HepG2 (cell line): ENCODE results near the gene DHX30. TPM values are rescaled to one million over a fixed set of nuclear protein-coding genes. Genes with fewer than 3 reads are reported as not detected.

Experiments
- CHCHD3 ChIP-seq: sonication (generic); formaldehyde crosslinking; IDR thresholded peaks from 2 replicates; pipeline ENCODE4 v1.8.0; 2022; ENCODE audit warnings: mild to moderate bottlenecking, missing genetic modification reagents, moderate library complexity
- FOXK2 ChIP-seq: fragments of 450-650 bp; IDR thresholded peaks from 2 replicates; pipeline ENCODE4 v1.6.1; 2016
- FOXO1 ChIP-seq: sonication (generic); formaldehyde crosslinking; IDR thresholded peaks from 2 replicates; pipeline ENCODE4 v1.4.0; 2020; ENCODE audit warnings: missing genetic modification reagents
- HNF4A ChIP-seq: sonication (generic); formaldehyde crosslinking; IDR thresholded peaks from 2 replicates; pipeline ENCODE4 v1.4.0; 2020; ENCODE audit warnings: missing genetic modification reagents
- HOXA3 ChIP-seq: sonication (generic); formaldehyde crosslinking; IDR thresholded peaks from 2 replicates; pipeline ENCODE4 v1.5.0; 2020; ENCODE audit warnings: missing genetic modification reagents
- HOXD1 ChIP-seq: sonication (generic); formaldehyde crosslinking; IDR thresholded peaks from 2 replicates; pipeline ENCODE4 v1.5.0; 2020; ENCODE audit warnings: missing genetic modification reagents
- NCOA1 ChIP-seq: sonication (generic); formaldehyde crosslinking; IDR thresholded peaks from 2 replicates; pipeline ENCODE4 v1.9.0; 2021; ENCODE audit warnings: missing genetic modification reagents
- SP4 ChIP-seq: sonication (generic); formaldehyde crosslinking; IDR thresholded peaks from 2 replicates; pipeline ENCODE4 v1.8.1; 2023; ENCODE audit warnings: mild to moderate bottlenecking, missing genetic modification reagents
- ZNF570 ChIP-seq: sonication (generic); formaldehyde crosslinking; IDR thresholded peaks from 2 replicates; pipeline ENCODE4 v1.4.0; 2020; ENCODE audit warnings: mild to moderate bottlenecking, missing genetic modification reagents, borderline replicate concordance
- polyA plus RNA-seq, 8 experiments: library from polyadenylated mRNA; depleted of rRNA in 3 of 8; stranded (reverse) in 7 of 8; unstranded in 1 of 8; fragments of >200 nt; fragmentation: Illumina TruSeq in 4 of 8; extraction: Trizol in 4 of 8; gene quantifications; 2 replicates each; pipeline versions ENCODE4 v1.2.1 to v1.2.3, GENCODE V29; 2011 to 2016; ENCODE audit warnings: low read depth in 4 of 8, missing spikeins in 1 of 8, mixed read lengths in 1 of 8; ENCODE audit not compliant: insufficient read depth in 1 of 8
- total RNA-seq, 5 experiments: library from RNA; depleted of rRNA; stranded (reverse); fragments of >200 nt; fragmentation: Illumina TruSeq; extraction: Trizol; gene quantifications; 2 replicates each; pipeline ENCODE4 v1.2.3, GENCODE V29; 2016; ENCODE audit warnings: low read depth in 1 of 5
- TF ChIP-seq, protein P1 (sequence below): sonication (generic); formaldehyde crosslinking; IDR thresholded peaks from 2 replicates; pipeline ENCODE4 v1.4.0; 2020; ENCODE audit warnings: mild to moderate bottlenecking, missing genetic modification reagents, borderline replicate concordance
- TF ChIP-seq, protein P2 (sequence below): sonication (generic); formaldehyde crosslinking; IDR thresholded peaks from 2 replicates; pipeline ENCODE4 v1.4.0; 2020; ENCODE audit warnings: mild to moderate bottlenecking, missing genetic modification reagents

The DHX30 gene
- total and polyA plus RNA-seq, 2 of the 13 experiments (the other 11 are each of a cell fraction or from before 2014, with no cell fraction given) = 30.6 to 59.4 TPM

DNA sequence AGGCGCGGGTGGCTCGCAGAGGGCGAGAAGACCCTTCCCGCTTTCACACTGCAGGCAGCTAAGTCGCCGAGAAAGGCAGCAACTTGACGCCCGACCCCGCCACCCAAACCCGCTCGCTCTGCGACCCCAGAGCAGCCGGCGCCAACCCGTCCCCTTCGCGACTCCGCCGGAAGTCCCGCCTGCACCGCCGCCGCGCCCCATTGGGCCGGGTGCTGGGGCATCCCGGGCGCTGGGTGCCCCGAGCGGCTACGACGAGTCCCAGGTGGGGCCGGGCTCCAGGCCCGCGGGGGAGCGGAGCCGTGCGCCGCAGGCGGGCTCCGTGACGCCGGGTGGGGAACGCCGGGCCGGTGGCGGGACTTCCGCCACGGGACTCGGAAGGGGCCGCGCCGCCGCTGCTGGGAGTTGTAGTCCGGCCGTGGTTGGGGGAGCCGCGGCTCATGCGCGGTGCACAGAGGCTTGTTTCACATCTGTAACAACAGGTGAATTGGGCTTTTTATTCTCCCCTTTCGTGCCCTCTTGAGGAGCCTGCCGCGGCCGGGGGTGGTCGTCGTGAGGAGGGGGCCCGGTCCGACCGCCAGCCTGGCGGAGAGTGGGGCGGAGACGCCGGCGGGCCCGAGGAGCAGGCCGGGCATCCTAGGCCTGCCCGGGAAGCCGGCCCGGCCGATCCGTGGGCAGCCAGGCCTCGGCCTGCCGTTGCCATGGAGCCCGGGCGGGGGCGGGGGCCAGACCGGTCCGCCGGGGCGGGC, at the start of gene DHX30 (continued):
- TF ChIP-seq, protein P1, sequence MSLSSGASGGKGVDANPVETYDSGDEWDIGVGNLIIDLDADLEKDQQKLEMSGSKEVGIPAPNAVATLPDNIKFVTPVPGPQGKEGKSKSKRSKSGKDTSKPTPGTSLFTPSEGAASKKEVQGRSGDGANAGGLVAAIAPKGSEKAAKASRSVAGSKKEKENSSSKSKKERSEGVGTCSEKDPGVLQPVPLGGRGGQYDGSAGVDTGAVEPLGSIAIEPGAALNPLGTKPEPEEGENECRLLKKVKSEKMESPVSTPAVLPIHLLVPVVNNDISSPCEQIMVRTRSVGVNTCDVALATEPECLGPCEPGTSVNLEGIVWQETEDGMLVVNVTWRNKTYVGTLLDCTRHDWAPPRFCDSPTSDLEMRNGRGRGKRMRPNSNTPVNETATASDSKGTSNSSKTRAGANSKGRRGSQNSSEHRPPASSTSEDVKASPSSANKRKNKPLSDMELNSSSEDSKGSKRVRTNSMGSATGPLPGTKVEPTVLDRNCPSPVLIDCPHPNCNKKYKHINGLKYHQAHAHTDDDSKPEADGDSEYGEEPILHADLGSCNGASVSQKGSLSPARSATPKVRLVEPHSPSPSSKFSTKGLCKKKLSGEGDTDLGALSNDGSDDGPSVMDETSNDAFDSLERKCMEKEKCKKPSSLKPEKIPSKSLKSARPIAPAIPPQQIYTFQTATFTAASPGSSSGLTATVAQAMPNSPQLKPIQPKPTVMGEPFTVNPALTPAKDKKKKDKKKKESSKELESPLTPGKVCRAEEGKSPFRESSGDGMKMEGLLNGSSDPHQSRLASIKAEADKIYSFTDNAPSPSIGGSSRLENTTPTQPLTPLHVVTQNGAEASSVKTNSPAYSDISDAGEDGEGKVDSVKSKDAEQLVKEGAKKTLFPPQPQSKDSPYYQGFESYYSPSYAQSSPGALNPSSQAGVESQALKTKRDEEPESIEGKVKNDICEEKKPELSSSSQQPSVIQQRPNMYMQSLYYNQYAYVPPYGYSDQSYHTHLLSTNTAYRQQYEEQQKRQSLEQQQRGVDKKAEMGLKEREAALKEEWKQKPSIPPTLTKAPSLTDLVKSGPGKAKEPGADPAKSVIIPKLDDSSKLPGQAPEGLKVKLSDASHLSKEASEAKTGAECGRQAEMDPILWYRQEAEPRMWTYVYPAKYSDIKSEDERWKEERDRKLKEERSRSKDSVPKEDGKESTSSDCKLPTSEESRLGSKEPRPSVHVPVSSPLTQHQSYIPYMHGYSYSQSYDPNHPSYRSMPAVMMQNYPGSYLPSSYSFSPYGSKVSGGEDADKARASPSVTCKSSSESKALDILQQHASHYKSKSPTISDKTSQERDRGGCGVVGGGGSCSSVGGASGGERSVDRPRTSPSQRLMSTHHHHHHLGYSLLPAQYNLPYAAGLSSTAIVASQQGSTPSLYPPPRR (CRISPR knock-in tag) = no peak
- TF ChIP-seq HOXA3 (peak; percentile 18; the same call in 1 of the 2 replicates), CHCHD3 (CRISPR knock-in tag) (0 out of 2 replicates have a peak, but pooled peaks have one; percentile 27), FOXK2 (no peak), HOXD1 (CRISPR knock-in tag) (0 out of 2 replicates have a peak, but pooled peaks have one; percentile 28), ZNF570 (CRISPR knock-in tag) (no peak; the same call in 1 of the 2 replicates), NCOA1 (CRISPR knock-in tag) (no peak), HNF4A (CRISPR knock-in tag) (no peak), FOXO1 (peak; percentile 41), SP4 (CRISPR knock-in tag) (peak; percentile 82; the same call in 1 of the 2 replicates)
- TF ChIP-seq, protein P2, sequence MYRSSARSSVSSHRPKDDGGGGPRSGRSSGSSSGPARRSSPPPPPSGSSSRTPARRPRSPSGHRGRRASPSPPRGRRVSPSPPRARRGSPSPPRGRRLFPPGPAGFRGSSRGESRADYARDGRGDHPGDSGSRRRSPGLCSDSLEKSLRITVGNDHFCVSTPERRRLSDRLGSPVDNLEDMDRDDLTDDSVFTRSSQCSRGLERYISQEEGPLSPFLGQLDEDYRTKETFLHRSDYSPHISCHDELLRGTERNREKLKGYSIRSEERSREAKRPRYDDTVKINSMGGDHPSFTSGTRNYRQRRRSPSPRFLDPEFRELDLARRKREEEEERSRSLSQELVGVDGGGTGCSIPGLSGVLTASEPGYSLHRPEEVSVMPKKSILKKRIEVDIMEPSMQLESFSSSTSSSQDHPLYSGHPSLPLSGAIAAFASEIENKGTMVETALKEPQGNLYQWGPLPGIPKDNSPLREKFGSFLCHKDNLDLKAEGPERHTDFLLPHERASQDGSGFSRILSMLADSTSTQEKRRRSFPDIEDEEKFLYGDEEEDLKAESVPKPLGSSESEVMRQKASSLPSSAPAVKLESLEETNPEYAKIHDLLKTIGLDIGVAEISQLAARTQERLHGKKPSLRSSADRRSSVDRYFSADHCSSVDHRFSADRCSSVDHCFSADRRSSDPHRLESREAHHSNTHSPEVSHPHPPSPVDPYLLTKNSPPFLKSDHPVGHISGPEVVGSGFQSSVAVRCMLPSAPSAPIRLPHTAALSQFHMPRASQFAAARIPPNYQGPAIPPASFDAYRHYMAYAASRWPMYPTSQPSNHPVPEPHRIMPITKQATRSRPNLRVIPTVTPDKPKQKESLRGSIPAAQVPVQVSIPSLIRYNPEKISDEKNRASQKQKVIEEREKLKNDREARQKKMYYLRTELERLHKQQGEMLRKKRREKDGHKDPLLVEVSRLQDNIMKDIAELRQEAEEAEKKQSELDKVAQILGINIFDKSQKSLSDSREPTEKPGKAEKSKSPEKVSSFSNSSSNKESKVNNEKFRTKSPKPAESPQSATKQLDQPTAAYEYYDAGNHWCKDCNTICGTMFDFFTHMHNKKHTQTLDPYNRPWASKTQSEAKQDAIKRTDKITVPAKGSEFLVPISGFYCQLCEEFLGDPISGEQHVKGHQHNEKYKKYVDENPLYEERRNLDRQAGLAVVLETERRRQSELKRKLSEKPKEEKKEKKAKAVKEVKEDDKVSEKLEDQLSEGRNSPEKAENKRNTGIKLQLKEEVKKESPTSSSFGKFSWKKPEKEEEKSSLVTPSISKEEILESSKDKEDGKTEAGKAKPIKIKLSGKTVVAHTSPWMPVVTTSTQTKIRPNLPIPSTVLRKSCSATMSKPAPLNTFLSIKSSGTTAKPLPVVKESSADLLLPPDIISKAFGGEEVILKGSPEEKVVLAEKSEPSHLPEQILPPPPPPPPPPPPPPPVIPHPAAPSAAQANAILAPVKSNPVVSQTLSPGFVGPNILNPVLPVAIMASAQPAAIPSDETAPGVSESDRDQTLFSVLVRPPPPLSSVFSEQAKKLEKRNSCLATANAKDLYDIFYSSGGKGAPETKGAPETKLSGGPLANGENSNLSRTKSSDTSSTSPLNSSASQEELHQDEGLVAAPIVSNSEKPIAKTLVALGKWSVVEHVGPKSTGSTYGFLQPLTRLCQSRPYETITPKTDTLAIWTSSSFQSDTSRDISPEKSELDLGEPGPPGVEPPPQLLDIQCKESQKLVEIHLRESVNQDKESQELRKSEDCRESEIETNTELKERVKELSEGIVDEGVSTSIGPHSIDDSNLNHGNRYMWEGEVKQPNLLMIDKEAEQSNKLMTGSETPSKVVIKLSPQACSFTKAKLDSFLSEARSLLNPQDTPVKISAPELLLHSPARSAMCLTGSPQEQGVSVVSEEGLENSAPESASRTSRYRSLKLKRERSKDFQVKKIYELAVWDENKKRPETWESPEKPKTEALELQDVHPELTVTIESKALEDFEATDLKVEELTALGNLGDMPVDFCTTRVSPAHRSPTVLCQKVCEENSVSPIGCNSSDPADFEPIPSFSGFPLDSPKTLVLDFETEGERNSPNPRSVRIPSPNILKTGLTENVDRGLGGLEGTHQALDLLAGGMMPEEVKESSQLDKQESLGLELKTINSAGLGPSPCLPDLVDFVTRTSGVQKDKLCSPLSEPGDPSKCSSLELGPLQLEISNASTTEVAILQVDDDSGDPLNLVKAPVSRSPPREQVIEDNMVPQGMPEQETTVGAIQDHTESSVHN (CRISPR knock-in tag) = no peak
